ENCODE measurements around the gene SERPINB12.

The SERPINB12 gene

GRCh38 chr18:63575681-63576080 is 33.5 kb downstream of the SERPINB12 start:
- Mint-ChIP-seq H3K36me3 (no peaks in the 10 kb centered on the region), H3K27ac (no peak overlapping the region), H3K9me3 (no peaks in the 10 kb centered on the region), H3K4me1 (no peaks in the 10 kb centered on the region), H3K4me3 (no peak overlapping the region)
- DNase-seq (ENCODE audit: low spot score in 2 of 2) (no peak), ATAC-seq (no peak)

GRCh38 chr18:63578357-63578958 is 36.3 kb downstream of the SERPINB12 start:
- Mint-ChIP-seq H3K36me3 (no peaks in the 10 kb centered on the region), H3K4me3 (no peak overlapping the region), H3K9me3 (no peaks in the 10 kb centered on the region), H3K4me1 (no peaks in the 10 kb centered on the region), H3K27ac (no peak overlapping the region)
- ATAC-seq = no peak
- peak in 1 of 2 donors; percentile 12 for DNase-seq (ENCODE audit: low spot score in 2 of 2)

- no peak for ATAC-seq
- Mint-ChIP-seq H3K9me3 (no peaks in the 10 kb centered on the region), H3K4me3 (no peak overlapping the region), H3K36me3 (no peaks in the 10 kb centered on the region), H3K27ac (no peak overlapping the region), H3K4me1 (no peaks in the 10 kb centered on the region)
- DNase-seq (ENCODE audit: low spot score in 2 of 2) = no peak
Measured at GRCh38 chr18:63579616-63580015, 37.4 kb downstream of the SERPINB12 start.

GRCh38 chr18:63585988-63586387 is 43.8 kb downstream of the SERPINB12 start:
- DNase-seq (ENCODE audit: low spot score in 2 of 2) = no peak
- ATAC-seq = no peak
- Mint-ChIP-seq H3K27ac (no peak overlapping the region), H3K4me1 (no peaks in the 10 kb centered on the region), H3K36me3 (no peaks in the 10 kb centered on the region), H3K4me3 (no peak overlapping the region), H3K9me3 (no peaks in the 10 kb centered on the region)

GRCh38 chr18:63586431-63586830 is 44.3 kb downstream of the SERPINB12 start:
- ATAC-seq (no peak), DNase-seq (ENCODE audit: low spot score in 2 of 2) (no peak)
- no peaks in the 10 kb centered on the region for H3K36me3 Mint-ChIP-seq
- H3K4me1 Mint-ChIP-seq = no peaks in the 10 kb centered on the region
- no peak overlapping the region for H3K4me3 Mint-ChIP-seq
- no peak overlapping the region for H3K27ac Mint-ChIP-seq
- no peaks in the 10 kb centered on the region for H3K9me3 Mint-ChIP-seq

- Mint-ChIP-seq H3K27ac (no peak within 1 kb of the TSS), H3K4me1 (no peaks in the 10 kb centered on the region), H3K36me3 (no peaks in the 10 kb centered on the region), H3K9me3 (no peaks in the 10 kb centered on the region), H3K4me3 (no peak within 1 kb of the TSS)
- DNase-seq (ENCODE audit: low spot score in 2 of 2) (no peak), ATAC-seq (no peak)
Measured at GRCh38 chr18:63586966-63587365, 44.8 kb downstream of the SERPINB12 start, which contains the start of gene SERPINB13. Gene SERPINB13 (plus strand): TSS chr18:63587343. CDS start chr18:63588668, 1,325 bp downstream.

GRCh38 chr18:63588909-63589308 is 46.7 kb downstream of the SERPINB12 start:
- DNase-seq (ENCODE audit: low spot score in 2 of 2) = no peak
- no peaks in the 10 kb centered on the region for H3K9me3 Mint-ChIP-seq
- ATAC-seq = no peak
- no peak overlapping the region for H3K4me3 Mint-ChIP-seq
- H3K4me1 Mint-ChIP-seq = no peaks in the 10 kb centered on the region
- H3K27ac Mint-ChIP-seq = no peak overlapping the region
- H3K36me3 Mint-ChIP-seq = no peaks in the 10 kb centered on the region

GRCh38 chr18:63590373-63590772 is 48.2 kb downstream of the SERPINB12 start:
- Mint-ChIP-seq H3K36me3 (no peaks in the 10 kb centered on the region), H3K9me3 (no peaks in the 10 kb centered on the region), H3K27ac (no peak overlapping the region), H3K4me3 (no peak overlapping the region), H3K4me1 (no peaks in the 10 kb centered on the region)
- no peak for ATAC-seq
- no peak for DNase-seq (ENCODE audit: low spot score in 2 of 2)

GRCh38 chr18:63590966-63591695 is 49.0 kb downstream of the SERPINB12 start:
- no peaks in the 10 kb centered on the region for H3K4me1 Mint-ChIP-seq
- H3K36me3 Mint-ChIP-seq = no peaks in the 10 kb centered on the region
- ATAC-seq (no peak), DNase-seq (ENCODE audit: low spot score in 2 of 2) (no peak)
- H3K27ac Mint-ChIP-seq = no peak overlapping the region
- no peaks in the 10 kb centered on the region for H3K9me3 Mint-ChIP-seq
- no peak overlapping the region for H3K4me3 Mint-ChIP-seq

GRCh38 chr18:63591725-63592124 is 49.6 kb downstream of the SERPINB12 start:
- Mint-ChIP-seq H3K4me1 (no peaks in the 10 kb centered on the region), H3K27ac (no peak overlapping the region), H3K4me3 (no peak overlapping the region), H3K9me3 (no peaks in the 10 kb centered on the region), H3K36me3 (no peaks in the 10 kb centered on the region)
- ATAC-seq (no peak), DNase-seq (ENCODE audit: low spot score in 2 of 2) (no peak)

- H3K4me3 Mint-ChIP-seq = no peak overlapping the region
- H3K27ac Mint-ChIP-seq = no peak overlapping the region
- DNase-seq (ENCODE audit: low spot score in 2 of 2) (no peak), ATAC-seq (no peak)
- no peaks in the 10 kb centered on the region for H3K36me3 Mint-ChIP-seq
- H3K4me1 Mint-ChIP-seq = no peaks in the 10 kb centered on the region
- H3K9me3 Mint-ChIP-seq = no peaks in the 10 kb centered on the region
Measured at GRCh38 chr18:63592471-63592870, 50.3 kb downstream of the SERPINB12 start.

GRCh38 chr18:63596964-63597363 is 54.8 kb downstream of the SERPINB12 start:
- DNase-seq (ENCODE audit: low spot score in 2 of 2) (no peak), ATAC-seq (no peak)
- peaks cover 2% of the 10 kb centered on the region for H3K9me3 Mint-ChIP-seq
- no peaks in the 10 kb centered on the region for H3K36me3 Mint-ChIP-seq
- H3K4me3 Mint-ChIP-seq = no peak overlapping the region
- H3K27ac Mint-ChIP-seq = no peak overlapping the region
- H3K4me1 Mint-ChIP-seq = no peaks in the 10 kb centered on the region

GRCh38 chr18:63603355-63603754 is 61.2 kb downstream of the SERPINB12 start:
- Mint-ChIP-seq H3K4me1 (no peaks in the 10 kb centered on the region), H3K36me3 (no peaks in the 10 kb centered on the region), H3K27ac (no peak overlapping the region), H3K4me3 (no peak overlapping the region), H3K9me3 (peaks cover 2% of the 10 kb centered on the region)
- no peak for ATAC-seq
- DNase-seq (ENCODE audit: low spot score in 2 of 2) = no peak

- Mint-ChIP-seq H3K4me1 (no peaks in the 10 kb centered on the region), H3K4me3 (no peak overlapping the region), H3K9me3 (peaks cover 2% of the 10 kb centered on the region), H3K27ac (no peak overlapping the region), H3K36me3 (no peaks in the 10 kb centered on the region)
- no peak for DNase-seq (ENCODE audit: low spot score in 2 of 2)
- peak; percentile 43 for ATAC-seq
Measured at GRCh38 chr18:63603772-63604171, 61.6 kb downstream of the SERPINB12 start.

GRCh38 chr18:63604791-63605567 is 62.8 kb downstream of the SERPINB12 start:
- no peak overlapping the region for H3K4me3 Mint-ChIP-seq
- H3K27ac Mint-ChIP-seq = no peak overlapping the region
- ATAC-seq (no peak), DNase-seq (ENCODE audit: low spot score in 2 of 2) (no peak)
- H3K36me3 Mint-ChIP-seq = no peaks in the 10 kb centered on the region
- peaks cover 2% of the 10 kb centered on the region for H3K9me3 Mint-ChIP-seq
- H3K4me1 Mint-ChIP-seq = no peaks in the 10 kb centered on the region

GRCh38 chr18:63606526-63606925 is 64.4 kb downstream of the SERPINB12 start:
- H3K4me1 Mint-ChIP-seq = no peaks in the 10 kb centered on the region
- H3K4me3 Mint-ChIP-seq = no peak overlapping the region
- H3K9me3 Mint-ChIP-seq = peaks cover 2% of the 10 kb centered on the region
- H3K36me3 Mint-ChIP-seq = no peaks in the 10 kb centered on the region
- H3K27ac Mint-ChIP-seq = no peak overlapping the region
- DNase-seq (ENCODE audit: low spot score in 2 of 2) = no peak
- ATAC-seq = no peak

All from stimulated activated effector memory CD8-positive, alpha-beta T cell treated with anti-CD3 and anti-CD28 coated beads, Interleukin-12 subunit alpha, Interleukin-12 subunit beta, amount 100 ng/mL, for 72 hours (primary cell).